CD14-positive monocyte (primary cell): ENCODE data around the gene KDM4C. TPM values are rescaled to one million over a fixed set of nuclear protein-coding genes. Genes with fewer than 3 reads are reported as not detected.

Source experiments
- DNase-seq, 3 donors: peaks; one replicate each; pipeline ENCODE4 v3.0.0-alpha.2; 2011 to 2022
- H2AFZ ChIP-seq: 2 replicates; pipeline ENCODE4 v1.6.0; 2012; ENCODE audit warnings: mild to moderate bottlenecking, low read depth, low read length, inconsistent platforms; ENCODE audit not compliant: insufficient read depth, poor library complexity, severe bottlenecking
- H3K27ac ChIP-seq, 2 donors: 1 replicate in 1 of 2; 2 replicates in 1 of 2; pipeline ENCODE4 v1.5.1; 2012 to 2013; ENCODE audit warnings: low read length in 2 of 2, control low read depth in 1 of 2, inconsistent platforms in 1 of 2, low read depth in 1 of 2, mild to moderate bottlenecking in 1 of 2
- H3K27me3 ChIP-seq, 2 donors: one replicate each; pipeline versions ENCODE4 v1.6.0 to v1.6.1; 2011 to 2013; ENCODE audit warnings: low read length in 2 of 2; ENCODE audit not compliant: control insufficient read depth in 2 of 2, insufficient read depth in 2 of 2
- H3K36me3 ChIP-seq, 2 donors: replicated peaks in 1 of 2; 1 replicate in 1 of 2; 2 replicates in 1 of 2; pipeline versions ENCODE4 v1.5.1 to v1.6.1; 2012 to 2013; ENCODE audit warnings: low read length in 2 of 2, control low read depth in 1 of 2, inconsistent platforms in 1 of 2, mild to moderate bottlenecking in 1 of 2; ENCODE audit not compliant: insufficient read depth in 2 of 2, control insufficient read depth in 1 of 2
- H3K4me1 ChIP-seq, 2 donors: 1 replicate in 1 of 2; 2 replicates in 1 of 2; pipeline versions ENCODE4 v1.5.1 to v1.6.1; 2012 to 2013; ENCODE audit warnings: low read length in 2 of 2, control low read depth in 1 of 2, inconsistent platforms in 1 of 2, mild to moderate bottlenecking in 1 of 2, moderate library complexity in 1 of 2; ENCODE audit not compliant: insufficient read depth in 2 of 2, control insufficient read depth in 1 of 2
- H3K4me2 ChIP-seq: replicated peaks from 2 replicates; pipeline ENCODE3; 2012; ENCODE audit warnings: low read length, moderate library complexity, mild to moderate bottlenecking; ENCODE audit not compliant: poor library complexity, severe bottlenecking; ENCODE audit errors: extremely low read depth
- H3K4me3 ChIP-seq, 3 experiments: fragments of 200-600 bp in 1 of 3; sonication (generic) in 1 of 3; replicated peaks in 1 of 3; 1 replicate in 2 of 3; 2 replicates in 1 of 3; pipeline ENCODE4 v1.5.1; 2011 to 2013; ENCODE audit warnings: low read length in 3 of 3, mild to moderate bottlenecking in 3 of 3, control low read depth in 2 of 3, low read depth in 2 of 3, inconsistent platforms in 1 of 3, moderate library complexity in 1 of 3
- H3K79me2 ChIP-seq: 2 replicates; pipeline ENCODE4 v1.6.0; 2012; ENCODE audit warnings: mild to moderate bottlenecking, control low read depth, inconsistent platforms, low read length, moderate library complexity; ENCODE audit not compliant: insufficient read depth
- H3K9ac ChIP-seq: 2 replicates; pipeline ENCODE4 v1.6.0; 2017; ENCODE audit warnings: low read length, mild to moderate bottlenecking; ENCODE audit not compliant: insufficient read depth, poor library complexity, severe bottlenecking
- H3K9me3 ChIP-seq, 2 donors: replicated peaks in 1 of 2; 1 replicate in 1 of 2; 2 replicates in 1 of 2; pipeline versions ENCODE4 v1.5.1 to v1.6.1; 2012 to 2013; ENCODE audit warnings: low read length in 2 of 2, control low read depth in 1 of 2; ENCODE audit not compliant: control insufficient read depth in 1 of 2, insufficient read depth in 1 of 2
- H4K20me1 ChIP-seq: 2 replicates; pipeline ENCODE4 v1.6.0; 2012; ENCODE audit warnings: mild to moderate bottlenecking, low read length, control low read depth, moderate library complexity; ENCODE audit not compliant: insufficient read depth
- H3K27ac Mint-ChIP-seq, 7 donors: one replicate each; pipeline ENCODE4 v1.8.0; 2020; ENCODE audit warnings: mild to moderate bottlenecking in 7 of 7, mixed read lengths in 7 of 7, moderate library complexity in 6 of 7, inconsistent platforms in 2 of 7
- H3K27me3 Mint-ChIP-seq, 3 donors: one replicate each; pipeline ENCODE4 v1.8.0; 2021 to 2022; ENCODE audit warnings: low read depth in 3 of 3, mild to moderate bottlenecking in 3 of 3, mixed read lengths in 3 of 3, moderate library complexity in 3 of 3, inconsistent platforms in 1 of 3
- H3K36me3 Mint-ChIP-seq, 2 donors: one replicate each; pipeline ENCODE4 v1.8.0; 2020; ENCODE audit warnings: mixed read lengths in 2 of 2, inconsistent platforms in 1 of 2, mild to moderate bottlenecking in 1 of 2
- H3K4me1 Mint-ChIP-seq: one replicate; pipeline ENCODE4 v1.8.0; 2020; ENCODE audit warnings: mild to moderate bottlenecking, mixed read lengths
- H3K4me3 Mint-ChIP-seq, 2 donors: one replicate each; pipeline ENCODE4 v1.8.0; 2020; ENCODE audit warnings: mild to moderate bottlenecking in 2 of 2, mixed read lengths in 2 of 2, moderate library complexity in 1 of 2
- H3K9me3 Mint-ChIP-seq, 7 donors: one replicate each; pipeline ENCODE4 v1.8.0; 2020 to 2022; ENCODE audit warnings: mixed read lengths in 7 of 7, mild to moderate bottlenecking in 6 of 7, moderate library complexity in 6 of 7, inconsistent platforms in 2 of 7
- WGBS: methylation state at CpG from one replicate; pipeline ENCODE4 v1.1.5; 2013; ENCODE audit warnings: missing lambda C conversion rate; ENCODE audit not compliant: insufficient coverage; 5-methylcytosine and 5-hydroxymethylcytosine counted together
- intact Hi-C, 2 donors: fragments of 100-400 bp; cut with micrococcal nuclease; formaldehyde crosslinking; loops; one replicate each; pipeline versions ENCODE4 v1.15.0 to v1.15.1; 2023
- polyA plus RNA-seq, 3 donors: library from polyadenylated mRNA; depleted of rRNA in 1 of 3; unstranded in 2 of 3; stranded (reverse) in 1 of 3; fragments of 300-500 nt in 2 of 3; fragments of >200 nt in 1 of 3; fragmentation: Illumina TruSeq in 2 of 3; gene quantifications; 1 replicate in 2 of 3; 2 replicates in 1 of 3; pipeline ENCODE4 v1.2.3, GENCODE V29; 2012 to 2021
- TF ChIP-seq, protein P1 (sequence below): fragments of 200-600 bp; IDR thresholded peaks from one replicate; pipeline ENCODE4 v1.8.0; 2022; ENCODE audit warnings: antibody characterized with exemption, mild to moderate bottlenecking

Gene KDM4C
- polyA plus RNA-seq, 3 donors: 15.2 to 36.2 (median 17.1) TPM

DNA sequence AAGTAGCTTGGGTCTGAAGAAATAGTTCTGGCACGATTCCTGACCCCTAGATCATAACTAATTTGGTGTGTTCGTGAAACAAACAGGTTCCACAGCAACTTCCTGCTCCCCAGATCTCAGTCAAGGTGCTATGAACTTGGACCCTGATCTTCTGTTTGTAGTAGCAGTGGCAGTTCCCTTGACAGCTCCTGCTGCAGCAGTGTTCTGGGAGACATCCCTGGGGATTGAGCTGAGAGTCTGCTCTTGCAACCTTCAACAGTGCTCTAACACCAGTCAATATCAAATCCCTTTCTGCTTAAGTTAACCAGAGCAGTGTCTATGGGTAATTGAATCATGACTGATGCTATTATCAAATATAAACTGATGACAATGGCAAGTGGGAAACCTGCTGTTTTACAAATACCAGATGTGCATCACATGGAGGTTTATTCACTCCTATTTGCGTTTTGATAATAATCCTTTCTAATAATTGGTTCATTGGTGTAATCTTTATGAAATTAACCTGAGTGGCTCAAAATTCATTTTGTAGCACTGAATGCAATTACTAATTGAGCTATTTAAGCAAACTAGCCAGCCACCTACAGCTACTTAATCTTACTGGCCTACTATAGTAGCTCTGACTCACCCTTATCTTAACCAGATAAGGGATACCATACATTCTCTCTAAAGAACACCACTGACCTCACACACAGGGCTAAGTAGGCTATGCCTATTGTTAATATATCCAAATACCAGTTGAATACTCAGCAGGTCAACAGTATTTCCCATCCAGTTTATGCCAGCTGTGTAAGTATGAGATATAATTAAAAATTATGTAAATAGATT, 21.9 kb downstream of the KDM4C start:
- TF ChIP-seq, protein P1, sequence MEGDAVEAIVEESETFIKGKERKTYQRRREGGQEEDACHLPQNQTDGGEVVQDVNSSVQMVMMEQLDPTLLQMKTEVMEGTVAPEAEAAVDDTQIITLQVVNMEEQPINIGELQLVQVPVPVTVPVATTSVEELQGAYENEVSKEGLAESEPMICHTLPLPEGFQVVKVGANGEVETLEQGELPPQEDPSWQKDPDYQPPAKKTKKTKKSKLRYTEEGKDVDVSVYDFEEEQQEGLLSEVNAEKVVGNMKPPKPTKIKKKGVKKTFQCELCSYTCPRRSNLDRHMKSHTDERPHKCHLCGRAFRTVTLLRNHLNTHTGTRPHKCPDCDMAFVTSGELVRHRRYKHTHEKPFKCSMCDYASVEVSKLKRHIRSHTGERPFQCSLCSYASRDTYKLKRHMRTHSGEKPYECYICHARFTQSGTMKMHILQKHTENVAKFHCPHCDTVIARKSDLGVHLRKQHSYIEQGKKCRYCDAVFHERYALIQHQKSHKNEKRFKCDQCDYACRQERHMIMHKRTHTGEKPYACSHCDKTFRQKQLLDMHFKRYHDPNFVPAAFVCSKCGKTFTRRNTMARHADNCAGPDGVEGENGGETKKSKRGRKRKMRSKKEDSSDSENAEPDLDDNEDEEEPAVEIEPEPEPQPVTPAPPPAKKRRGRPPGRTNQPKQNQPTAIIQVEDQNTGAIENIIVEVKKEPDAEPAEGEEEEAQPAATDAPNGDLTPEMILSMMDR: no peak
- Mint-ChIP-seq H3K9me3 (no peaks in the 10 kb centered on the region), H3K27me3 (no peaks in the 10 kb centered on the region), H3K36me3 (peaks cover 3 to 15% of the 10 kb centered on the region in 2 donors), H3K4me3 (no peak overlapping the region), H3K27ac (peak overlapping the region in 1 of 7 donors; percentile 21), H3K4me1 (peaks cover 26% of the 10 kb centered on the region)
- Histone ChIP-seq H4K20me1 (peaks cover 99% of the 10 kb centered on the region), H3K27me3 (no peaks in the 10 kb centered on the region), H3K9me3 (no peaks in the 10 kb centered on the region), H3K4me1 (no peaks in the 10 kb centered on the region), H3K4me3 (no peak overlapping the region), H3K9ac (no peak overlapping the region), H2AFZ (no peak overlapping the region), H3K4me2 (no peak overlapping the region), H3K27ac (no peak overlapping the region), H3K36me3 (no peaks in the 10 kb centered on the region), H3K79me2 (peaks cover 97% of the 10 kb centered on the region)
- no peak for DNase-seq
- WGBS: no CpG with 5 or more reads among the region's 3 CpGs
- intact Hi-C loops: no loop called here

DNA sequence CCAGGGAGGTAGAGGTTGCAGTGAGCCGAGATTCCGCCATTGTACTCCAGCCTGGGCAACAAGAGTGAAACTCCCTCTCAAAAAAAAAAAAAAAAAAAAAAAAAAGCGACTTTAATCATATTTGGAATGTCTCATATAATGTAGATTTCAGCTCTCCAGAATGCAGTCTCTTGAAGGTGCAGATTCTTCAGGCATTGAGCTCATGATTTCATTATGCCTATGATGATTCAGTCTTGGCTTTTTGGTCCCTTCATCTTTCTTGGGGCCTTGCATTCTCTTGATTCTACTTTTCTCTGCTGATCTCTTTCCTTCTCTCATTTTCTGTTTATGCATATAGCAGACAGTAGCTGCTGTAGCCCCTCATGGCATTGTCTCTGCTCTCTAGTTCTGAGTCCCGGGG, 22.9 kb downstream of the KDM4C start:
- Mint-ChIP-seq H3K27me3 (no peaks in the 10 kb centered on the region), H3K4me3 (no peak overlapping the region), H3K9me3 (no peaks in the 10 kb centered on the region), H3K4me1 (peaks cover 31% of the 10 kb centered on the region), H3K27ac (peak overlapping the region in 1 of 7 donors; percentile 68), H3K36me3 (peaks cover 1 to 15% of the 10 kb centered on the region in 2 donors)
- Histone ChIP-seq H3K9me3 (no peaks in the 10 kb centered on the region), H3K27me3 (no peaks in the 10 kb centered on the region), H2AFZ (no peak overlapping the region), H4K20me1 (peaks cover 99% of the 10 kb centered on the region), H3K36me3 (no peaks in the 10 kb centered on the region), H3K4me2 (no peak overlapping the region), H3K9ac (no peak overlapping the region), H3K4me1 (no peaks in the 10 kb centered on the region), H3K79me2 (peaks cover 98% of the 10 kb centered on the region), H3K4me3 (no peak overlapping the region), H3K27ac (no peak overlapping the region)
- intact Hi-C loops: no loop called here
- TF ChIP-seq, protein P1: no peak
- 100% methylated on average over 1 of the region's 4 CpGs for WGBS
- DNase-seq: no peak
